HG02763 (cell line): Measurements from ENCODE around the gene KIAA0753.

Source experiments
- ATAC-seq: cut with Tn5 transposase; IDR thresholded peaks from one replicate; pipeline ENCODE4 v1.9.1; 2021; ENCODE audit warnings: mild to moderate bottlenecking, moderate library complexity; ENCODE audit not compliant: unreplicated experiment

KIAA0753 gene

GRCh38 chr17:6642592-6642991 is 2.1 kb upstream of the KIAA0753 start:
- no peak for ATAC-seq

GRCh38 chr17:6641247-6641863 is 844 bp upstream of the KIAA0753 start:
- ATAC-seq, result peak; percentile 13

GRCh38 chr17:6639586-6640535 is 650 bp downstream of the KIAA0753 start:
- no peak for ATAC-seq

- ATAC-seq, result no peak
These were observed 1.4 kb downstream of the KIAA0753 start for GRCh38 chr17:6639014-6639585.

- ATAC-seq, result no peak
These were observed 2.2 kb downstream of the KIAA0753 start for GRCh38 chr17:6638046-6638908.

GRCh38 chr17:6637458-6637840 is 3.1 kb downstream of the KIAA0753 start:
- ATAC-seq, result no peak

- no peak for ATAC-seq
These were observed 3.7 kb downstream of the KIAA0753 start for GRCh38 chr17:6636616-6637457.

- no peak for ATAC-seq
These were observed 4.4 kb downstream of the KIAA0753 start for GRCh38 chr17:6636105-6636504.

GRCh38 chr17:6633263-6633662 is 7.2 kb downstream of the KIAA0753 start:
- no peak for ATAC-seq

- no peak for ATAC-seq
These were observed 8.0 kb downstream of the KIAA0753 start for GRCh38 chr17:6632530-6632929.

- ATAC-seq, result no peak
These were observed 10.1 kb downstream of the KIAA0753 start for GRCh38 chr17:6630390-6630789.

- no peak for ATAC-seq
These were observed 13.5 kb downstream of the KIAA0753 start for GRCh38 chr17:6627019-6627418.

GRCh38 chr17:6626616-6627015 is 13.9 kb downstream of the KIAA0753 start:
- no peak for ATAC-seq

GRCh38 chr17:6623941-6624340 is 16.6 kb downstream of the KIAA0753 start:
- ATAC-seq, result no peak

GRCh38 chr17:6611231-6611630 is 29.3 kb downstream of the KIAA0753 start:
- no peak for ATAC-seq

GRCh38 chr17:6610011-6610410 is 30.5 kb downstream of the KIAA0753 start:
- no peak for ATAC-seq

GRCh38 chr17:6608321-6608720 is 32.2 kb downstream of the KIAA0753 start:
- no peak for ATAC-seq

GRCh38 chr17:6605142-6605541 is 35.4 kb downstream of the KIAA0753 start:
- no peak for ATAC-seq

GRCh38 chr17:6603744-6604325 is 36.7 kb downstream of the KIAA0753 start:
- ATAC-seq, result no peak

- no peak for ATAC-seq
These were observed 38.4 kb downstream of the KIAA0753 start for GRCh38 chr17:6602141-6602540.
